PC-3 (cell line): Measurements from ENCODE around the gene STIL. TPM values are rescaled to one million over a fixed set of nuclear protein-coding genes. Genes with fewer than 3 reads are reported as not detected.

Experiments
- ATAC-seq: fragments of 200-7000 bp; cut with Tn5 transposase; 2 replicates; pipeline ENCODE4 v1.9.1; 2020; ENCODE audit warnings: mild to moderate bottlenecking, moderate library complexity
- BruUV-seq: library from RNA; stranded (reverse); fragments of 400-500 nt; replicated peaks from 2 replicates; lab custom pipeline; 2021; lab: Mats Ljungman, UMichigan
- CTCF ChIA-PET: fragments of 300-600 bp; sonication (Branson Sonifier 250); formaldehyde crosslinking; loops from one replicate; lab custom pipeline; 2022; ENCODE audit warnings: antibody characterized with exemption; lab: Charles Lee
- POLR2A ChIA-PET: fragments of 300-600 bp; sonication (Branson Sonifier 250); formaldehyde crosslinking; loops from one replicate; lab custom pipeline; 2022; ENCODE audit warnings: antibody characterized with exemption; ENCODE audit not compliant: unreplicated experiment; lab: Charles Lee
- DNase-seq: peaks from one replicate; pipeline ENCODE4 v3.0.0-alpha.2; 2015
- H2AFZ ChIP-seq: fragments of 300-600 bp; sonication (generic); 2 replicates; pipeline ENCODE4 v1.6.0; 2016; ENCODE audit warnings: antibody characterized with exemption, low read length
- H3F3A ChIP-seq: fragments of 300-600 bp; sonication (generic); one replicate; pipeline ENCODE4 v1.6.0; 2017; ENCODE audit warnings: antibody characterized with exemption, low read length, control low read depth, mild to moderate bottlenecking; ENCODE audit not compliant: unreplicated experiment
- H3K27ac ChIP-seq: fragments of 300-600 bp; sonication (generic); 2 replicates; pipeline ENCODE4 v1.5.1; 2016; ENCODE audit warnings: mild to moderate bottlenecking, low read length
- H3K27me3 ChIP-seq: fragments of 300-600 bp; sonication (generic); 2 replicates; pipeline ENCODE4 v1.6.1; 2016; ENCODE audit warnings: low read length, mixed read lengths
- H3K36me3 ChIP-seq: fragments of 300-600 bp; sonication (generic); 2 replicates; pipeline ENCODE4 v1.6.1; 2016; ENCODE audit warnings: low read depth, mixed run types, low read length, mixed read lengths
- H3K4me1 ChIP-seq: fragments of 300-600 bp; sonication (generic); 2 replicates; pipeline ENCODE4 v1.5.1; 2016; ENCODE audit warnings: low read length; ENCODE audit not compliant: insufficient read depth
- H3K4me2 ChIP-seq: fragments of 300-600 bp; sonication (generic); 2 replicates; pipeline ENCODE4 v1.6.0; 2016; ENCODE audit warnings: low read length
- H3K4me3 ChIP-seq: fragments of 300-600 bp; sonication (generic); 2 replicates; pipeline ENCODE4 v1.5.1; 2016; ENCODE audit warnings: mild to moderate bottlenecking, low read length, mixed read lengths
- H3K79me2 ChIP-seq: fragments of 300-600 bp; sonication (generic); 2 replicates; pipeline ENCODE4 v1.6.1; 2017; ENCODE audit warnings: low read length, mixed read lengths
- H3K9ac ChIP-seq: fragments of 300-600 bp; sonication (generic); 2 replicates; pipeline ENCODE4 v1.6.0; 2016; ENCODE audit warnings: mild to moderate bottlenecking, low read length
- H3K9me2 ChIP-seq: fragments of 300-600 bp; sonication (generic); replicated peaks from 2 replicates; pipeline ENCODE4 v1.6.1; 2016; ENCODE audit warnings: mixed run types, low read length, mixed read lengths
- H3K9me3 ChIP-seq: fragments of 300-600 bp; sonication (generic); 2 replicates; pipeline ENCODE4 v1.6.1; 2016; ENCODE audit warnings: low read length, mixed read lengths
- H4K20me1 ChIP-seq: fragments of 300-600 bp; sonication (generic); 2 replicates; pipeline ENCODE4 v1.6.1; 2016; ENCODE audit warnings: low read length, mixed read lengths
- CTCF ChIP-seq: fragments of 300-600 bp; sonication (generic); conservative IDR thresholded peaks from 2 replicates; pipeline ENCODE4 v1.5.1; 2017; ENCODE audit warnings: antibody characterized with exemption, low read depth, mild to moderate bottlenecking, low read length
- EZH2 ChIP-seq: fragments of 300-600 bp; sonication (generic); IDR thresholded peaks from one replicate; pipeline ENCODE4 v1.6.1; 2017; ENCODE audit warnings: antibody characterized with exemption, mild to moderate bottlenecking, low read length; ENCODE audit not compliant: unreplicated experiment
- EZH2phosphoT487 ChIP-seq: fragments of 300-600 bp; sonication (generic); IDR thresholded peaks from 2 replicates; pipeline ENCODE4 v1.6.1; 2018; ENCODE audit warnings: mild to moderate bottlenecking, antibody characterized with exemption, low read length, borderline replicate concordance
- intact Hi-C: fragments of 100-400 bp; cut with micrococcal nuclease; formaldehyde crosslinking; loops from 2 replicates; pipeline ENCODE4 v1.9.0; 2023
- total RNA-seq: library from RNA; depleted of rRNA; stranded (reverse); fragments of >200 nt; gene quantifications from 2 replicates; pipeline ENCODE4 v1.2.3, GENCODE V29; 2014

STIL gene
- total RNA-seq, 1 experiment from 2014 or later, result 32.0 TPM

DNA sequence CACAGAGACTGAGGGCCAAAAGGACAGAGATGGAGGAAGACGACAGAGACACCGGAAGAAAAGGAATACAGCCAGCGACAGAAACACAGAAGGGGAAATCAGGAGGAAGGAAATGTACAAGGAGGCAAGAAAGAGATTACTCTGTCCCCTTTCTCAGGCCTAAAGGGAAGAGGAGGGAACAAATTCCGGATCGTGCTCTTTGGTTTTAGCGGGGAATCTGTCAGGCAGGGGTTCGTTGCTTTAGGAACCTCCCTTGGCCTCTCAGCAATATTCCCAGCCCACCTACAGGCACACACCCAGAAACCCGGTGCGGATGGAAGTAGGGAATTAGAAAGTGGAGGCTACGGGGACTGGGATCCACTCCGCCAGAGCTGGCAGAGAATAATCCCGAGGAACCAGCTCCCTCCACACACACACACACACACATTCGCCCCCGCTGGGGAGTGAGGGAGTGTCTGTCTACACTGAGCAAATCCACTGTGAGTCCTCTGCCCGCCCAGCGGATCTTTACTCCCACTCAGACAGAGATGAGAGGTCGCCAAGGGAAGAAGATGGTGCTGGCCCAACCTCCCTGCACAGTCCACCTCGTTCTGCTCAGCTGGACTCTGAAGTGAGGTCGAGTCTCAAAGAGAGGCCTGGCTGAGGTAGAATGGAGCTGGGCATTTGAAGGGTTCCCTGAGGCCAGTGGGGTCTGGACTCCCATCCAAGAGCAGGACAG is 87.7 kb downstream of the STIL start:
- no peak for DNase-seq
- peaks cover 75% of the 10 kb centered on the region for H3K27me3 ChIP-seq
- no peaks in the 10 kb centered on the region for H3K9me2 ChIP-seq
- no peaks in the 10 kb centered on the region for H3K36me3 ChIP-seq
- H3F3A ChIP-seq, result no peaks in the 10 kb centered on the region
- no peaks in the 10 kb centered on the region for H3K79me2 ChIP-seq
- no peak overlapping the region for H3K9ac ChIP-seq
- no peaks in the 10 kb centered on the region for H3K9me3 ChIP-seq
- intact Hi-C loops, result no loop called here
- no peaks in the 10 kb centered on the region for H4K20me1 ChIP-seq
- no peak for TF ChIP-seq CTCF
- no peak for TF ChIP-seq EZH2phosphoT487
- TF ChIP-seq EZH2, result no peak
- ATAC-seq, result no peak
- no TSS peak for BruUV-seq
- ChIA-PET CTCF (no interaction called here), POLR2A (no interaction called here)
- no peak overlapping the region for H2AFZ ChIP-seq
- no peak overlapping the region for H3K27ac ChIP-seq
- no peak overlapping the region for H3K4me2 ChIP-seq
- no peak overlapping the region for H3K4me3 ChIP-seq
- no peaks in the 10 kb centered on the region for H3K4me1 ChIP-seq

GRCh38 chr1:47225430-47226100 is 88.4 kb downstream of the STIL start:
- Histone ChIP-seq H3K79me2 (no peaks in the 10 kb centered on the region), H3F3A (no peaks in the 10 kb centered on the region), H3K4me3 (no peak overlapping the region), H3K27me3 (peaks cover 68% of the 10 kb centered on the region), H2AFZ (no peak overlapping the region), H3K4me1 (no peaks in the 10 kb centered on the region), H3K9me2 (no peaks in the 10 kb centered on the region), H4K20me1 (no peaks in the 10 kb centered on the region), H3K27ac (no peak overlapping the region), H3K9ac (no peak overlapping the region), H3K9me3 (no peaks in the 10 kb centered on the region), H3K36me3 (no peaks in the 10 kb centered on the region), H3K4me2 (no peak overlapping the region)
- intact Hi-C loops, result no loop called here
- BruUV-seq, result no TSS peak
- no peak for TF ChIP-seq EZH2
- TF ChIP-seq EZH2phosphoT487, result no peak
- TF ChIP-seq CTCF, result no peak
- ChIA-PET CTCF (no interaction called here), POLR2A (no interaction called here)
- DNase-seq (no peak), ATAC-seq (no peak)

- peaks cover 61% of the 10 kb centered on the region for H3K27me3 ChIP-seq
- H2AFZ ChIP-seq, result no peak overlapping the region
- no peak overlapping the region for H3K9ac ChIP-seq
- no peak overlapping the region for H3K27ac ChIP-seq
- no peak for DNase-seq
- no peaks in the 10 kb centered on the region for H3K9me3 ChIP-seq
- no peaks in the 10 kb centered on the region for H3K36me3 ChIP-seq
- no TSS peak for BruUV-seq
- no peaks in the 10 kb centered on the region for H4K20me1 ChIP-seq
- H3K9me2 ChIP-seq, result no peaks in the 10 kb centered on the region
- H3K4me2 ChIP-seq, result no peak overlapping the region
- ChIA-PET POLR2A (no interaction called here), CTCF (no interaction called here)
- no peaks in the 10 kb centered on the region for H3K79me2 ChIP-seq
- intact Hi-C loops, result no loop called here
- no peak for ATAC-seq
- H3K4me3 ChIP-seq, result no peak overlapping the region
- TF ChIP-seq EZH2phosphoT487, result no peak
- TF ChIP-seq CTCF, result no peak
- TF ChIP-seq EZH2, result no peak
- no peaks in the 10 kb centered on the region for H3K4me1 ChIP-seq
- no peaks in the 10 kb centered on the region for H3F3A ChIP-seq
Observed at GRCh38 chr1:47224676-47225399, 89.1 kb downstream of the STIL start.
